GM11168 (cell line): ENCODE data around the gene FARP2.
"Not testable (repeated sequence)": the region's sequence is repeated elsewhere in the genome, so short reads cannot be mapped to it uniquely, and the experiment has no call there.

Experiments
- in situ Hi-C: fragments of 300-500 bp; cut with MboI; formaldehyde crosslinking; loops from one replicate; pipeline ENCODE4 v1.12.0; 2022; ENCODE audit warnings: low sequenced_read_pairs; ENCODE audit not compliant: unreplicated experiment

Gene FARP2

DNA sequence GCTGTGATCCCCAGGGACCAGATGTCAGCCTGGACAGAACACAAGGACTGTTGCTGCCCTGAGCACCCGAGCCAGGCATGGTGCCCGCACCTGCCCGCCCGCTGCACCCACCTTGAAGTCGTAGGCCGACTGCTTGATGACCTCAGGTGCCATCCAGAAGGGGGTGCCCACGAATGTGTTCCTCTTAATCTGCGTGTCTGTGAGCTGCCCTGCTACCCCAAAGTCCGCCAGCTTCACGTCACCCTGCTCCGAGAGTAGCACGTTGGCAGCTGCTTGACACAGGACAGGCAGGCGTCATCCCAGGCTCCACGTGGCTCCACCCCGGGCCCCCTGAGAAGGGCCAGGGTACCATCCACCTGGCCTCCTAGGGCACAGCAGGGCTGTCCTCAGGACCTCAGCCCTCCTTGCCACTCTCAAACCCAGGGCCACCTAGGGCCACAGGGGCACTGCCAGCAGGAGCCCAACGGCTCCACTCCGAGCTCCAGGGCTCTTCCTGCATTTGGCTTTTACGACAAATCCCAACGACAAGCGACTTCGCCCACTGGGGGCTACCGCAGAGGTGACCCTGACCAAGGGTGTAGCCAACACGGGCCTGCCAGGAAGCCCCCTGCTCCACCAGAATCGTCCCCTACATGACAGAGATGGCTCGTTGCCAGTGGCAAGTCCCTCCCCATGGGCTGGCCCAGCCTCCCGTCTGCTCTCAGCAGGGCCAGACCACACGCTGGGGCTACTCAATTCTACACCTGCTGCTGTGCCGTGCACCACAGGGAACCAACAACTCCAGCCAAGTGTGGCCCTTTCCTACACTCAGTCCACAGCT, 143.3 kb downstream of the FARP2 start:
- in situ Hi-C loops, result no loop called here

DNA sequence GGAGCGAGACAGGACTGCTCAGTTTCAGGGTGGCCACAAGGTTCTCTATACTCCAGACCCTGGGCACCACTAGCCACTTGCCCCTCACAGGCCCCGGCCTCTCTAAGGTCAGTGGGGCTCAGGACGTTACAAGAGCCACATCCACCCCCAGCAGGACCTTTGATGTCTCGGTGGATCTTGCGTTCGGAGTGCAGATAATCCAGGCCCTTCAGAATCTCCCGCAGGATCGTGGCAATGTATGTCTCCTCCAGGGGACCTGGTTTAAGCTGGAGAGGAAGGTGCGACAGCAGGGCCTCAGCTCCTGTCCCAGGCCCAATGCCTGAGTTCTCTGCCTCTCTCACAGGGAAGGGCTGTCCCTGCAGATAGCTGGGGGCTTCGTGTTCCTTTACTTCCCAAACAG, 143.9 kb downstream of the FARP2 start:
- in situ Hi-C loops, result no loop called here

DNA sequence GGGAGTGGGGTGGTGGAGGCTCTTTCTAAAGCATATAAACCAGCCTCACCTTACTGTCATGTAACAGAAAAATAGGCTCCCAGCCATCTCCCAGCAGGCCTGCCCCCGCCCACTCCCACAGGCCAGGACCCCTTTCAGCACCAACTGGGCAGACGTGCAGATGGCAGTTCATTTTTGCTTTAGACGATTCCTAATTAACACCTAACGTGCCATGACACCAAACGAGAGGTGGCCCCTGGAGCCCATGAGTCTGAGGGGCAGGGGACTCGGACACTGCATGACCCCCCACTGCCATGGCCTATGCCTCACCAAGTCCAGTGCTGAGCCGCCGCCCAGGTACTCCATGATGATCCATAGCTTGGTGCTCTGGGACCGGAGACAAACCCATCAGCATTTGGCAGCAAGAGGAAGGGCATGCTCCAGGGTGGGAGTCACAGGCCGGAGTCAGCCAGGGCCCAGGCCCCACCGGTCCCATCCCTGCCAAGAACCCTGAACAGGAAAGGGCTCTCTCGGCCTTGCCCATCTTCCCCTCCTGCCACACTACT, 144.4 kb downstream of the FARP2 start:
- in situ Hi-C loops, result no loop called here

DNA sequence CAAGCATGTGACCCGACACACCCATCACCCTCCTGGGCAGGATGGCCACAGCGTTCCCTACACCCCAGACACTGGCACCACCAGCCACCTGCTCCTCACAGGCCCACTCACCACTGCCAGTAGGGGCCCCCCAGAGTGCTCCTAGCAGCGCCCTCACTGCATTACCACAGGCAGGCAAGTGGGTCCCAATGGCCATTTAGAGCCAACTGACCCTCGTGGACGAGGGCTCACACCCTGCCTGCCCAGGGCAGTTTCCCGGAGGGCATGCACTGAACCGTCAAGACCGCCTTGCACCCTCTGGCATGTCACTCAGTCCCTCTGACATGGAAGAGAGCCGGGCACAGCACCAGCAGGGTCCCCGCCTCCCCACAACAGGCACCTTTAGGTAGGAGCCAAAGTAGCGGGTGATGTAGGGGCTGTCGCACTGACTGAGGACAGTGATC, 145.0 kb downstream of the FARP2 start:
- in situ Hi-C loops, result no loop called here

DNA sequence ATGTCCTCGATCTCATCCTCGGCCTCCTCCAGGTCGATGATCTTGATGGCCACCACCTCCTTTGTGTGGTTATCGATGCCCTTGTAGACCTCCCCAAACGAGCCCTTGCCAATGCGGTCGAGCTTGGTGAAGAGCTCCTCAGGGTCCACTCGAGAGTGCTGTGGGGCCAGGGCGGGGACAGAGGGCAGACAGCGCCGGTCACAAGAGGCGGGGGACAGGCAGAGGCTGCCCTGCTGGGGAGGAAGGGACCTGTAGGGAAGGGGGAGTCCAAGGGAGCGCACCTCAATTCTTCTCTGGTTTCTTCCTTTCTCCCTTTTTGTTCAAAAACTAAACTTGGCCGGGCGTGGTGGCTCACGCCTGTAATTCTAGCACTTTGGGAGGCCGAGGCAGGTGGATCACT, 145.5 kb downstream of the FARP2 start:
- in situ Hi-C loops, result no loop called here

DNA sequence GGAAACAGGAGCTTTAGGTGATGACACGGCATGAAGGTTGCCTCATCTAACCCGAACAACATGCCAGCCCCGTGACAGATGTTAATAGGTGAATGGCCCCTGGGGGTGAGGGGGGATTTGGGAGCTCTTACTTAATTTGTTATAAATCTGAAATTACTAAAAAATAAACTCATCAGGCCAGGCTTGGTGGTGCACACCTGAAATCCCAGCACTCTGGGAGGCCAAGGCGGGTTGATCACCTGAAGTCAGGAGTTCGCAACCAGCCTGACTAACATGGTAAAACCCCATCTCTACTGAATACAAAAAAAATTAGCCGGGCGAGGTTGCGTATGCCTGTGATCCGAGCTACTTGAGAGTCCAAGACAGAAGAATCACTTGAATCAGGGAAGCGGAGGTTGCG, 146.2 kb downstream of the FARP2 start:
- in situ Hi-C loops, result no loop called here

DNA sequence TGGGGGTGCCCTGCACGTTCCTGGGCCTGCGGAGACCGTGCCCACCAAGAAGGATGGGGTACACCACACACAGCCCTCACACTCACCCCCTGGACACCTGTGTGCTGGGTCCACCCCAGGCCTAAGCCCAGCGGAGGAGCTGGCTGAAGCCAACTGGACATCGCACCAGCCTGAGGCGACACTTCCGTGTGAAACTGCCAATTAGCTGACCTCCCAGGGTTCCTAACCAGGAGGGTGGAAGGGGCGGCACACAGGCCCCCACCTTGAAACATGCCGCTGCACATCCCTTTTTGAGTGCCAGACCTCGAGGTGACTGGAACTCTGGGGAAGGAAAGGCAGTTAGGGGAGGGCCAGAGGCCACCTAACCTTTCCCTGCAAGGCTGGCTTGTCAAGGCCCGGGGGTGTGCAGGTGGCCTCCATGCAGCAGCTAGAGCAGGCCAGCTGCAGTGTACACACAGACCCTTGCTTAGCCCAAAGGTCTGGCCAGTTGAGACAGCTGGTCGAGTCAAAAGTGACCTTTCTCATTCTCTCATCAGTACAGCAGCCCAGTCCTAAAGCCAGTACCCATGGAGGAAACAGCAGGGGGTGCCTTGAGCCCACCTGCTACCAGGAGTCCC, 147.8 kb downstream of the FARP2 start:
- in situ Hi-C loops, result no loop called here

DNA sequence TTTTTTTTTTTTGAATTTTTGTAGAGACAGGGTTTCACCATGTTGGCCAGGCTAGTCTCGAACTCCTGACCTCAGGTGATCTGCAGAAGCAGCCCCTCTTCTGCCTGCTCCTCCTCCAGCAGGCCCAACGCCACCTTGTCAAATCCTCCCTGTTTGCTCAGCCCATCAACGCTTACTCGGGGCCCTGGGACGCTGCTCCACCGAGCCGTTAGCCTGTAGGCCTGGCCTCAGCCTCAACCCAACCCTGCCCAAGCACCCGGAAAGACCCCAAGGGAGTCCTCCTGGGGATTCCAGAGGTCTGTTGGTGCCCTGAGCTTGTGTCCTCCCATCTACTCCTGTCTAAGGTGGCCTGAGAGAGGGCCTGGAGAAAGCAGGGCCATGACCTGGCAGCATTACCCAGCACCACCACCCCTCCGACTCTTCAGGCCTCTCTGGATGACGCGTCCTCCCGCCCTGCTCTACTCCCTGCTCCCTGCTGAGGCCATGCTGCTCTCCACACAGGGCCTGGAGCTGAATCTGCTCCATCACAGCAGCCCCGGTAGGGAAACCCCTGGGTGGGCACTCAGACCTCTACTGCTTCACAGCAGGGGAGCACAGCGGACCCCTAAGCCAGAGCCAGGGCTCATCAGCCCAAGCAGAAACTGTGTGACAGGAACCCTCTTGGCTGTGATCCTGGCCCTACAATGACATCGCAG, 149.1 kb downstream of the FARP2 start:
- in situ Hi-C loops, result no loop called here

DNA sequence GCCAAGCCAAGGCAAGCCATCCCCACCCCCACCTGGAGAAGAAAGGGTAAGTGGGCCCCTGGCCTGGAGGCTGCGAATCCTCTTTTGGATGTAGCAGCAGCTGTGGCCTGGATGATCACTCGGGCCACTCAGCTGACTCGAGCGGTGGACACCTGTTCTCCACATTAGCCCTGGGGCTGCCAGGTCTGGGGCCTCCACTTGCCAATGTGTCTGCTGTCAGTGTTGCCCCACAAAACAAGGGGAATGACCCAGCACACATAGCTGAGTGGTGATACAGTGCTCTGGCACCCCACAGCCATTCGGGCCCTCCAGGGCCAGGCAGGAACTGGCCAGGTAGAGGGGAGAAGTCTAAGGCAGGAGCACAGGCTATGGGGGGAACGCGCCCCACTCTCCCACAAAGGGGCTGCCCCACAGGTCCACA, 149.7 kb downstream of the FARP2 start:
- in situ Hi-C loops, result no loop called here

DNA sequence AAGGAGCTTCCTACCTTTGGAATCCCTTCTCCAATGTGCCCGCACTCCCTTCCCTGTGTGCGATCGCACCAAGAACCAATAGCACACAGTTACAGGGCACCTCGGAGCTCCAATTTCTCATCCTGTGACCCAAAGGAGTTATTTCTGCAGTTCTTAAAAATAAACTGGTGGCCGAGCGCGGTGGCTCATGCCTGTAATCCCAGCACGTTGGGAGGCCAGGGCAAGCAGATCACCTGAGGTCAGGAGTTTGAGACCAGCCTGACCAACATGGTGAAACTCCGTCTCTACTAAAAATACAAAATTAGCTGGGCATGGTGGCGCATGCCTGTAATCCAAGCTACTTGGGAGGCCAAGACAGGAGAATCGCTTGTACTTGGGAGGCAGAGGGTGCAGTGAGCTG, 150.2 kb downstream of the FARP2 start:
- in situ Hi-C loops, result not testable (repeated sequence)

DNA sequence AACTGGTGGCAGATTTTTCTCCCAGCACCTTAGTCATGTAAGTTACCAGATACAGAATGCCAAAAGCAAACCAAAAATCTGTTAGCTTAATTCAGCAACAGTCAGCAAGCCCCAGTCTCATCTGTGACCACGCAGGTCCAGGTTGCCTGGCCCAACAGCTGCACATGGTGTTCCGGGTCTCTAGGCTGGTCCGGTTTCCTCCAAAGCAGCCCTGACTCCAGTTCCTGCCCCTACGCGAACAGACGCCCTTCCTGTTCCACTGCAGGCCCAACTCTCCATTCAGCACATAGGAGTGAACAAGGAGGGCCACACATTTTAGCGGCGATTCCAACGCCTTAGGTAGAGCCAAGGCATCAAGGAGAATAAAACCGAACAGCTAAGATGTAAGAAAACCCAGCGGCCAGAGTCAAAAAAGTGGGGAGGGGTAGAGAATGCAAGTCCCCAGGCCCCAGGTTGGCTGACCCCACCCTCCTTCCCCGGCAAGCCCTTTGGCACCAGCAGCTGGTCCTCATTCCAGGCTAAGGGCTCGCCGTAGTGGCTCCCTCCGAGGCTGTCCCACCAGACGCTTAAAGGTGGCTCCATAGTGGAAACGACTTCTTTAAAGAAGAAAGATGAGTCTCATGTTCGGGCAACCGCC, 150.8 kb downstream of the FARP2 start:
- in situ Hi-C loops, result no loop called here

DNA sequence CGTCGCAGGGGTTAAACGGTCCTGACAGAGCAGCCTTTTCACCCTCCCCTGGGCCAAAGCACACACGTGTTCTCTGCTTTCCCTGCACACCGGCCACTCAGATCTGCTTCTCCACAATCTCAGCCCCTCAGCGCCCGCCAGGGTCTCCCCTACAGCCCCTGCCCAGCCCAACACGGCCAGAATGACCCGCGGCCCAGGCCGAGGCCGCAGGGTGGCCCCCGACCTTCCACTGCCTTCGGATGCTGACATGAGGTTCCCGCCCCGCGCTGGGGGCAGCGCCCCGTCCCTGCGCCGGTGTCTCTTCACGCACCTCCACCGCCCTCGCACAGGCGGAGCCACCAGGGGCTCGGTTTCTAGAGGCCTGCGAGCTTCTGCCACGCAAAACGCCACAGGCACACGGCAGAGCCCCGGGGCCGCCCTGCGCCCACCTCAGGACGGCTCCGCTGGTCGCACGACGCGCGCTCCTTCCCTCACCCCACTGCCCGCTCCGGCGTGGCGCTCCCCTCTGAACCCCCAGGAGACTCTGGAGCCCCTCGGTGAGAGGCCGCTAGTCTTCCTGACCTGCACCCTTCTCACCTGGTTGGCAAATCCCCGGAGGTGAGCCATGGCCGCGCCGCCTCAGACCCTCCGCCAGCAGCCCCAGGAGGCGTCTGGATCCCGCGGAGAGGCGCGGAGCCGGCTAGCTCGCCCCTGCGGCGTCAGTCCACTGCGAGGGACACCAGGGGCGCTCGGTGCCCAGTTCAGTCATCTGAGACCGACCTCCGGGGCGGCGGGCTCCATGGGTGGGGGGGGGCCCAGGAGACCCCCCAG, 151.6 kb downstream of the FARP2 start:
- in situ Hi-C loops, result no loop called here

DNA sequence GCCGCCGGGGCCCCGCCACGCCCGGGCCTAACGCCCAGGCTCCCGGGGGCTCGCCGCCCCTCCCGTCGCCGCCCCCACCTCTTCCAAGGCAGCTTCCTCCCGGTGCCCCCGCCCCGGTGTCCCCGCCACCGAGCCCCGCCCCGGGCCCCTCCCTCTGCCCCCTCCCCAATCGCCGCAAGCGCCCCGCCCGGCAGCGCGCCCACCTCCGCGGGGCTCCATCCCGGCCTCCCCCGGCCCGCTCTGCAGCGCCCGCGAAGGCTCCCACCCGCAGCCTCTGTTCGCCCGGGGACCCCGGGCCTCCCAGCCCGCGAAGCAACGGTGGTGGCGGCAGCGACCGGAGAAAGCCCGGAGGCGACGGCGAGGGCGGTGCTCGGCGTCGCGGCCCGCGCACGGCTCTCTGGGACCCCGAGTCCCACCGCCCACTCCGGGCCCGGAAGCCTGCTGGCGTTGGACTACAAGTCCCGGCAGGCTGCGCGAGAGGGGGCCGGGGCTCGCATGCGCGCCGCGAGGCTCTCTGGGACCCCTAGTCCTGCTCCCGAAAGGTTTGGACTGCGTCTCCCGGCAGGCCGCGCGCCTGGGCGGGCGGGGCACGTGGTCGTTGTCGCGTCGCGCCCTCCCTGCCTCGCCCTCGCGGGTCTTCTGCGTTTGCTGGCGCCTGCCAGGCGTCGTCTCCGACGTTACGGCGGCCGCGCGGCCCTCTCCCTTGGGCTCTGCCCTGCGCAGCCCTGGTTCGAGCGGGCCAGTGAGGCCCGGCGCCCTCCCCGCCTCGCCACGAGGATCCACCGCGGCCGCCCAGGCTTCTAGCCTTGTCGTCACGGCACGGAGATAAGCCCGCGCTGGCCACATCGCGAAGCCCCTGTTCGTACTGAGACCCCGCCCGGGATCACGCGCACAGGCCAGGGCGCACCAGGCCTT, 152.4 kb downstream of the FARP2 start, which contains the start of gene STK25:
Gene STK25, minus strand, starts transcription at position 345 of the 915 bp plus-strand sequence. CDS start 549 bp downstream, outside the sequence.
- in situ Hi-C loops, result no loop called here

DNA sequence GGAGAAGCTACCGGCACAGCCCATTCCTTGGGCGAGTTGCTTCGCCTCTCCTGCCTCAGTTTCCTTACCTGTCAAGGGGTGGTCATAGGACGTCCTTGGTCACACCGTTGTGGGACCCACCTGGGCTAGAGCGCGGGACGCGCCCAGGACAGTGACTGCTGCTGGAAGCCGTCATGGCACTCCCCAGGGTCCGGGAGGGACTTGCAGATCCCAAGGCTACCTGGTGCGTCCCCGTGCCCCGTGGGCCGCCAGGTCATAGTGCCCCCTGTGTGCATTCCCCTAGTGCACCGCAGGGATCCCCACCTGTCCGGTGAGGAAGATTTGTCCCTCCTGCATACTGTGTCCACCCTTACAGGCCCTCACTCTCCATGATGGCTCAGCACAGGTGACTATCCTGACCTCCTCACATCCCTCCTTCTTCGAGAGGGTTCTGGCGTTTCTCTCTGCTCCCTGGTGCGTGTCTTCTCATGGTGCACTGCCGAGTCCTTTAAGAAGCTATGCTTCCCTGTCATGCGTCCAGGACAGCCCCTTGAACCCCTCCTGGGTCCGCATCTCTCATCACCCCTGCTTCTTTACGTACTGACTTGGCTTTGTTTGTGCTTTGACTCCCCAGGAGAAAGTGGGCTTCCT, 153.2 kb downstream of the FARP2 start:
- in situ Hi-C loops, result no loop called here

DNA sequence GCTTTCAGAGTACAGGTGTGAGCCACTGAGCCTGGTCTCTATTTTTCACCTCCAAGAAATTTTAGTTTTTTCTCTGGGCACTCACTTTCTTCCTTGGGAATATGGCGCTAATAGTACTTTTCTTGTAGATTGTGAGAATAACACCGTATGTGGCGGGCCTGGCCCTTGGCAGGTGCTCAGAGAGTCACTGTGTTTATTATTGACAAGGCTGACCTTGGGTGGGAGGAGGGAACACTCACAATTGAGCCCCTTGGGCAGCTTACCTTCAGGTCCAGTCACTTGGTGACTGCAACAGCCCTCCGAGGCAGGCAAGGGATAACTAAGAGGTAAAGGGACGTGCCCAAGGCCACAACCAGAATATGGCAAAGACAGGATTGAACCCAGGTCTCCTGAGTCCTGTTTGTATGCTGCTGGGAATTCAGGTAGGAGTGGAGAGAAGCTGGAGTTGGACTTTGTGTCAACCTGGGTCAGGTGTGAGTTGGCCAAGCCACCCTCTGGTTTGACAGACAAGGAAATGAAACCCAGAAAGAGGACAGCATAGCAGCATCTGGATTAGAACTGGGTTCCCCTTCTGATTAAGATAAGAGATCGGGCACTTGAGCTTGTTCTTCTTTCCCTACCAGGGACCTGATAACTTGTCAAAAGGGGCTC, 155.1 kb downstream of the FARP2 start:
- in situ Hi-C loops, result no loop called here

DNA sequence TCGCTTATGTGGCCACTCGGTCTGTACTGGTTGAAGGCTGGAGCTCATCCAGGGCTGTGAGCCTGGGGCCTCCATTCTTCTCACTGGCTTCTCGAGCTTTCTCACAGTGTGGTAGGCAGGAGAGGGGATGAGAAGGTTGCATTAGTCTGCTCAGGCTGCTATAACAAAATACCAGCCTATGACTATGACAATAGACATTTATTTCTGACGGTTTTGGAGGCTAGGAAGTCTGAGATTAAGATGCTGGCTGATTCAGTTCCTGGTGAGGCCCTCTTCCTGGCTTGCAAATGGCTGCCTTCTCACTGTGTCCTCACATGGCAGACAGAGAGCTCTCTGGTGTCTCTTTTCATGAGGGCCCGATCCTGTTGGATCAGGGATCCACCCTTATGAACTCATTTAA, 158.5 kb downstream of the FARP2 start:
- in situ Hi-C loops, result no loop called here

DNA sequence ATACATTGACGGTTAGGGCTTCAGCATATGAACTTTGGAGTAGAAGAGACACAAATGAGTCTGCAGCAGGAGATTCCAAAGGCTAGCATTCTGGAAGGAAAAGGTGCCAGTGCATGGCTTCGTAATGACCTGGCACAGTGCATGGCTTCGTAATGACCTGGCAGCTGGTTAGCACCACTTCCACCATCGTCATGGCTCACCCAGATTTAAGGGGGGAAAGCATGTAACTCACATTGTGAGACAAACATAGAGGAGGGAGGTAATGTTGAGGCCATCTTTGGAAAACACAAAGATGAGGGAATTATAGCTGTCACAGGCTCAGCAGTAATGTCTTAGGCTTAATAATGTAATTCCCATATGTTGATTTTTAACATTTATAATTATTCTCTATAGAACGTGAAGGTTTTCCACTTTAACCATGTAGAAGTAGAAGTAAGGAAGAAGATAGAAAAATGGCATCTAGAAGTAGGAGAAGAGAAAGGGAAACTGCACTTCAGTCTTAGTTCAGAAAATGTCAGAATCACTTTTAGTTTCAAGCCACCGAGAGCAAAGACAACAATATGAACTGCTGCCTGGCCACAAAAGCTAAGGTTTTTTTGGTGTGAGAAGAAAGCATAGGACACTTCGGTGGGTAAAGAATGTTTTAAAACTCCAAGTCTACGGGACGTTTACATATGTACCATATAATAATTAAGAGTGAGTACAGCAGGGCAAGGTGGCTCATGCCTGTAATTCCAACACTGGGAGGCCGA, 159.1 kb downstream of the FARP2 start:
- in situ Hi-C loops, result no loop called here
